ENCODE data around the gene TMEM52. TPM values are rescaled to one million over a fixed set of nuclear protein-coding genes. Genes with fewer than 3 reads are reported as not detected.
A peak's percentile ranks its signal among the peaks of the same experiment; 100 is the strongest.

The TMEM52 gene
- total and polyA plus RNA-seq, 2 of the 13 experiments (the other 11 are each of a cell fraction or from before 2014, with no cell fraction given): 13.2 to 18.7 TPM

GRCh38 chr1:1920608-1921458 is 1.8 kb upstream of the TMEM52 start (continued):
- TF ChIP-seq TRAFD1 (CRISPR knock-in tag; IDR thresholded peaks at IDR 0.05; ENCODE audit: borderline replicate concordance) (0 out of 2 replicates have a peak, but pooled peaks have one; percentile 40), GPN1 (CRISPR knock-in tag; IDR thresholded peaks at IDR 0.05; ENCODE audit: borderline replicate concordance) (no peak), ZNF850 (CRISPR knock-in tag; conservative IDR thresholded peaks at IDR 0.05) (no peak), ATF4 (CRISPR knock-in tag; IDR thresholded peaks at IDR 0.05) (no peak), PREB (CRISPR knock-in tag; IDR thresholded peaks at IDR 0.05) (no peak), PAX8 (CRISPR knock-in tag; IDR thresholded peaks at IDR 0.05; ENCODE audit: borderline replicate concordance) (no peak), NR2F6 (IDR thresholded peaks at IDR 0.05) (no peak), NR2F6 (CRISPR knock-in tag; IDR thresholded peaks at IDR 0.05) (0 out of 2 replicates have a peak, but pooled peaks have one; percentile 8), E2F5 (CRISPR knock-in tag; conservative IDR thresholded peaks at IDR 0.05) (no peak), KAT8 (CRISPR knock-in tag; IDR thresholded peaks at IDR 0.05) (peak; percentile 13; the same call in 1 of the 2 replicates), GTF3A (CRISPR knock-in tag; conservative IDR thresholded peaks at IDR 0.05) (peak; percentile 30; the same call in 1 of the 2 replicates), EED (CRISPR knock-in tag; IDR thresholded peaks at IDR 0.05) (peak; percentile 65; the same call in 1 of the 2 replicates), ATF6 (CRISPR knock-in tag; conservative IDR thresholded peaks at IDR 0.05) (no peak), TIGD3 (CRISPR knock-in tag; IDR thresholded peaks at IDR 0.05; ENCODE audit: borderline replicate concordance) (no peak), ZNF446 (CRISPR knock-in tag; IDR thresholded peaks at IDR 0.05) (no peak), ZNF691 (CRISPR knock-in tag; IDR thresholded peaks at IDR 0.05; ENCODE audit: borderline replicate concordance, low read depth) (peak; percentile 54; the same call in 1 of the 2 replicates), ZEB1 (IDR thresholded peaks at IDR 0.05; ENCODE audit: insufficient replicate concordance, low read depth) (no peak), ZNF205 (CRISPR knock-in tag; IDR thresholded peaks at IDR 0.05) (peak; percentile 46; the same call in 1 of the 2 replicates), ZNF10 (CRISPR knock-in tag; IDR thresholded peaks at IDR 0.05; ENCODE audit: borderline replicate concordance, low read depth) (no peak)
